ENCODE data around the gene CTSL.

Gene CTSL

DNA sequence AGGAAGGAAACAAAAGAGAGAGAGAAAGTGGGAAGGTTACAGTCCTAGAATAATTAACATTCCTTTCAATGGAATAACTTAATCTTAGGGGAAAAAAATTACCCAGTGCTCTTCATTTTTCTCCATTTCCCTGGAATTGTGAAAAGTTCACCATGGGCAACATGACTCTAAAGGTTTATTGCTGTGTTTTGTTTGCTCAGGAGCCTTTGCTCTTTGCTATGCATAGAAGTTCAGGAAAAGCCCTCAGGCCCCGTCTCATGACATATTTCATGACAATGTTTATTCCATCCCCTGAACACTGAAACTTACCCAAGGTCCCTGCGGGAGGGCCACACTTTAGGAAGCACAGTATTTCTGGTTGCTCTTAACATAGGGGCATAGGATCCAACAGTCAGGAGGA lies 9.8 kb upstream of the CTSL start:
- H2AFZ ChIP-seq (ENCODE audit: low read depth, low read length, severe bottlenecking), result no peak overlapping the region
- TF ChIP-seq EZH2phosphoT487 (conservative IDR thresholded peaks at IDR 0.05; ENCODE audit: low read length), result no peak
- TF ChIP-seq, protein P1, sequence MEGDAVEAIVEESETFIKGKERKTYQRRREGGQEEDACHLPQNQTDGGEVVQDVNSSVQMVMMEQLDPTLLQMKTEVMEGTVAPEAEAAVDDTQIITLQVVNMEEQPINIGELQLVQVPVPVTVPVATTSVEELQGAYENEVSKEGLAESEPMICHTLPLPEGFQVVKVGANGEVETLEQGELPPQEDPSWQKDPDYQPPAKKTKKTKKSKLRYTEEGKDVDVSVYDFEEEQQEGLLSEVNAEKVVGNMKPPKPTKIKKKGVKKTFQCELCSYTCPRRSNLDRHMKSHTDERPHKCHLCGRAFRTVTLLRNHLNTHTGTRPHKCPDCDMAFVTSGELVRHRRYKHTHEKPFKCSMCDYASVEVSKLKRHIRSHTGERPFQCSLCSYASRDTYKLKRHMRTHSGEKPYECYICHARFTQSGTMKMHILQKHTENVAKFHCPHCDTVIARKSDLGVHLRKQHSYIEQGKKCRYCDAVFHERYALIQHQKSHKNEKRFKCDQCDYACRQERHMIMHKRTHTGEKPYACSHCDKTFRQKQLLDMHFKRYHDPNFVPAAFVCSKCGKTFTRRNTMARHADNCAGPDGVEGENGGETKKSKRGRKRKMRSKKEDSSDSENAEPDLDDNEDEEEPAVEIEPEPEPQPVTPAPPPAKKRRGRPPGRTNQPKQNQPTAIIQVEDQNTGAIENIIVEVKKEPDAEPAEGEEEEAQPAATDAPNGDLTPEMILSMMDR (IDR thresholded peaks at IDR 0.05; ENCODE audit: insufficient read depth, low read length, poor library complexity, severe bottlenecking), result no peak
- H3K9me3 ChIP-seq (ENCODE audit: insufficient read depth, low read length), result no peaks in the 10 kb centered on the region
- no peaks in the 10 kb centered on the region for H3F3A ChIP-seq (ENCODE audit: insufficient read depth)
- H3K4me3 ChIP-seq (ENCODE audit: insufficient read depth, low read length, poor library complexity, severe bottlenecking), result no peak overlapping the region
- no peaks in the 10 kb centered on the region for H3K36me3 ChIP-seq (ENCODE audit: low read length)
- no peaks in the 10 kb centered on the region for H3K27me3 ChIP-seq (ENCODE audit: low read length)
- H3K27ac ChIP-seq (ENCODE audit: low read depth, low read length), result no peak overlapping the region
- no peaks in the 10 kb centered on the region for H3K9me2 ChIP-seq (replicated peaks; ENCODE audit: insufficient read depth, low read length)
- H3K4me2 ChIP-seq (ENCODE audit: low read depth, low read length, poor library complexity, severe bottlenecking), result no peak overlapping the region
- no peaks in the 10 kb centered on the region for H3K79me2 ChIP-seq (ENCODE audit: insufficient read depth, low read length)
- H4K20me1 ChIP-seq (ENCODE audit: low read depth, low read length), result no peaks in the 10 kb centered on the region
- no peak overlapping the region for H3K9ac ChIP-seq (ENCODE audit: low read length)

DNA sequence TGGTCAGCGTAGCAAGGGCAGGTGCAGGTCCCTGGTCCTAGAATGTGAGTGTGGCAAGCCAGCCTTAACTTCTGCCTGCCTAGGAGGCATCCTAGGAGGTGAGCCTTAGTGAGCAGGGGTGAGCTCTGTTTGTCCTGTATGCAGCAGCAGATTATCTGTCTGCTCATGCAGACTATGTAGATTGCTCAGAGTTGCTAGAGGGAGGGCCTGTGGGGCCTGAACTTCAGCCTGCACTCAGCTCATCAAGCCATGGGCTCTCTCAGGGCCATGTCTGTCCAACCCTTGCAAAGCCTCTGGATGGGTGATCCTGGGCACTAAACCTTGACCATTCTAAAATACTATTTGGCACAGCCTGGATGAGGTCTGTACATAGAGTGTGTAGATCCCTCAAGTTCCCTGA lies 8.5 kb upstream of the CTSL start:
- Histone ChIP-seq H3K4me2 (ENCODE audit: low read depth, low read length, poor library complexity, severe bottlenecking) (no peak overlapping the region), H3K36me3 (ENCODE audit: low read length) (no peaks in the 10 kb centered on the region), H3K27ac (ENCODE audit: low read depth, low read length) (no peak overlapping the region), H3K9ac (ENCODE audit: low read length) (no peak overlapping the region), H3K9me3 (ENCODE audit: insufficient read depth, low read length) (no peaks in the 10 kb centered on the region), H4K20me1 (ENCODE audit: low read depth, low read length) (no peaks in the 10 kb centered on the region), H2AFZ (ENCODE audit: low read depth, low read length, severe bottlenecking) (no peak overlapping the region), H3F3A (ENCODE audit: insufficient read depth) (no peaks in the 10 kb centered on the region), H3K9me2 (replicated peaks; ENCODE audit: insufficient read depth, low read length) (no peaks in the 10 kb centered on the region), H3K4me3 (ENCODE audit: insufficient read depth, low read length, poor library complexity, severe bottlenecking) (no peak overlapping the region), H3K79me2 (ENCODE audit: insufficient read depth, low read length) (no peaks in the 10 kb centered on the region), H3K27me3 (ENCODE audit: low read length) (no peaks in the 10 kb centered on the region)
- TF ChIP-seq, protein P1 (IDR thresholded peaks at IDR 0.05; ENCODE audit: insufficient read depth, low read length, poor library complexity, severe bottlenecking), result no peak
- TF ChIP-seq EZH2phosphoT487 (conservative IDR thresholded peaks at IDR 0.05; ENCODE audit: low read length), result no peak

DNA sequence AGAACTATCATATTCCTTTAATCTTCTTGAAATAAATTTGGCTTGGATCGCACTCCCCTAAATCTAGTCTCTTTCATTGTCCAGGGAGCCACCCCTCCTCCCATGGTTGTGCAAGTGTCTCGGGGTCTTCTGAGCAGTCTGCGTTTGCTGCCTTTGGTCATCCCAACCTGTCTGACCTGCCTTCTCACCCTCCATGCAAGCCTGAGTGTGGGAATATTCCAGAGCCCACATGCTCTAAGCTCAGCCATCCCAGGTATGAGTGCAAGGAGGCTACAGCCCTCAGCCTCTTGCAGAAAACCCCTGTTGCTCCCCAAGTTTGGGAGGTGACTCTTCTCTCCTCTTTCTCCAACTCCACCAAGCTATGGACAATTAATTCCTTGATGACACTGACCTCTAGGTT lies 7.7 kb upstream of the CTSL start:
- Histone ChIP-seq H3K9ac (ENCODE audit: low read length) (no peak overlapping the region), H4K20me1 (ENCODE audit: low read depth, low read length) (no peaks in the 10 kb centered on the region), H3F3A (ENCODE audit: insufficient read depth) (no peaks in the 10 kb centered on the region), H3K4me3 (ENCODE audit: insufficient read depth, low read length, poor library complexity, severe bottlenecking) (no peak overlapping the region), H2AFZ (ENCODE audit: low read depth, low read length, severe bottlenecking) (no peak overlapping the region), H3K79me2 (ENCODE audit: insufficient read depth, low read length) (no peaks in the 10 kb centered on the region), H3K27me3 (ENCODE audit: low read length) (no peaks in the 10 kb centered on the region), H3K36me3 (ENCODE audit: low read length) (no peaks in the 10 kb centered on the region), H3K9me2 (replicated peaks; ENCODE audit: insufficient read depth, low read length) (no peaks in the 10 kb centered on the region), H3K4me2 (ENCODE audit: low read depth, low read length, poor library complexity, severe bottlenecking) (no peak overlapping the region), H3K27ac (ENCODE audit: low read depth, low read length) (no peak overlapping the region), H3K9me3 (ENCODE audit: insufficient read depth, low read length) (no peaks in the 10 kb centered on the region)
- TF ChIP-seq, protein P1 (IDR thresholded peaks at IDR 0.05; ENCODE audit: insufficient read depth, low read length, poor library complexity, severe bottlenecking), result no peak
- TF ChIP-seq EZH2phosphoT487 (conservative IDR thresholded peaks at IDR 0.05; ENCODE audit: low read length), result no peak
